Panc1 (cell line): Measurements from ENCODE around the gene GRID2.

Source experiments
- CTCF ChIP-seq: fragments of 450-650 bp; IDR thresholded peaks from 2 replicates; pipeline ENCODE4 v1.5.1; 2017; ENCODE audit warnings: mild to moderate bottlenecking
- POLR2AphosphoS5 ChIP-seq: IDR thresholded peaks from 2 replicates; pipeline ENCODE4 v1.6.1; 2012; ENCODE audit warnings: mild to moderate bottlenecking, low read depth, low read length, moderate library complexity
- REST ChIP-seq, 2 experiments: IDR thresholded peaks; 2 replicates each; pipeline ENCODE4 v1.6.1; 2011 to 2012; ENCODE audit warnings: low read depth in 2 of 2, control low read depth in 1 of 2, low read length in 1 of 2, mild to moderate bottlenecking in 1 of 2, moderate library complexity in 1 of 2; ENCODE audit not compliant: insufficient read depth in 1 of 2
- SIN3A ChIP-seq: IDR thresholded peaks from 2 replicates; pipeline ENCODE4 v1.6.1; 2012; ENCODE audit warnings: low read depth, mild to moderate bottlenecking, low read length, moderate library complexity, borderline replicate concordance; ENCODE audit not compliant: insufficient read depth

GRCh38 chr4:93770201-93770600, 1466.4 kb downstream of the GRID2 start:
- TF ChIP-seq CTCF (no peak), POLR2AphosphoS5 (no peak), SIN3A (no peak), REST (IDR thresholded peaks at IDR 0.05; ENCODE audit: insufficient read depth in 1 of 2, low read depth in 2 of 2, low read length in 1 of 2) (no peak)
